ENCODE measurements around the gene MAGEA8. TPM values are rescaled to one million over a fixed set of nuclear protein-coding genes. Genes with fewer than 3 reads are reported as not detected.

The MAGEA8 gene, protein sequence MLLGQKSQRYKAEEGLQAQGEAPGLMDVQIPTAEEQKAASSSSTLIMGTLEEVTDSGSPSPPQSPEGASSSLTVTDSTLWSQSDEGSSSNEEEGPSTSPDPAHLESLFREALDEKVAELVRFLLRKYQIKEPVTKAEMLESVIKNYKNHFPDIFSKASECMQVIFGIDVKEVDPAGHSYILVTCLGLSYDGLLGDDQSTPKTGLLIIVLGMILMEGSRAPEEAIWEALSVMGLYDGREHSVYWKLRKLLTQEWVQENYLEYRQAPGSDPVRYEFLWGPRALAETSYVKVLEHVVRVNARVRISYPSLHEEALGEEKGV
- total RNA-seq, result not detected in 2 replicates

DNA sequence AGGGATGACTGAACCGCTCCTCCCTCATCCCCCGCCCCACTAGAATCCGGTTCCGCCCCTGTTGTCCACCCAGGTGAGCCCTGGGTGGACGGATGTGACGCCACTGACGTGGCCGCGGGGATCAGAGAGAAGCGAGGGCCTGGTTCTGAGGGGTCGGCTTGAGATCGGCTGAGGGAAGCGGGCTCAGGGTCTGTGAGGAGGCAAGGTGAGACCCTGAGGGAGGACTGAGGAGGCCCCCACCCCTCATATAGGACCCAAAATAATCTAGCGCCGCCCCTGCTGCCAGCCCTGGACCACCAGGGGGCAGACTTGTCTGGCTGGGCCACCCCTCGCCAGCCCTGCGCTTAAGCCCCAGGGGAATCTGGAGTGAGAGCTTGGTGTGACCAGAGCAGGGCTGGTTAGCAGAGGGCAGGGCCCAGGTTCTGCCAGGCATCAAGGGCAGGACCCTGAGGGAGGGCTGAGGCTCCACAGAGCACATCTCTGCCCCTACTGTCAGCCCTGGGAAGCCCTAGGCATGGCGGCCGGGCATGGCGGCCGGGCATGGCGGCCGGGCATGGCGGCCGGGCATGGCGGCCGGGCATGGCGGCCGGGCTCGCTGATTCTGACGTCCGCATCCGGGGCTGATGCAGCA is at the start of gene MAGEA8:
MAGEA8 (plus strand) TSS at position 103 of the 631 bp plus-strand sequence. CDS start 3,090 bp downstream, outside the sequence.

DNA sequence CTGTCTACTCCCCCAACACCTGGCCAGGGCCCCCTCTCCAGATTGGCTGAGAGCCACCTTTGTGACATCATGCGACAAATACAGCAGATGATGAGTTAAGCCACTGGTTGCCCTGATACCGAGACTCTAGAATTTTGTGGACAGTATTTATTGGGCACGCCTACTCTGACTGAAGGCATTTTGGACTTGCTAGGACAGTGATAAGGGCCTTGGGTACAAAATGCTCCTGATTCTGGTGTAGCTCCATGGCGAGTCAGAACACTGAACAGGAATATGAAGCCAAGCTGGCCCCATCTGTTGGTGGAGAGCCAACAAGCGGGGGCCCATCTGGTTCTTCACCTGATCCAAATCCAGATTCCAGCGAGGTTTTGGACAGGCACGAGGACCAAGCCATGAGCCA is 48.4 kb downstream of the MAGEA8 start, which contains the start of gene HSFX4:
HSFX4 (plus strand) TSS at position 174 of the 400 bp plus-strand sequence; CDS start at position 246, 72 bp downstream.

Other genes starting within 250 kb of the MAGEA8 start
- gene TMEM185A, start 249.4 kb upstream of the MAGEA8 start, total RNA-seq, result 12.8 and 21.4 TPM in 2 replicates
- not detected in 2 replicates for gene MAGEA11, start 169.1 kb upstream of the MAGEA8 start, total RNA-seq
- gene HSFX1, start 107.1 kb upstream of the MAGEA8 start, total RNA-seq, result 0.38 and 0.85 TPM in 2 replicates
- gene MAGEA9, start 99.3 kb upstream of the MAGEA8 start, total RNA-seq, result not detected in 2 replicates
- gene HSFX4, start 48.4 kb downstream of the MAGEA8 start, total RNA-seq, result not detected in 2 replicates
- gene EOLA2, start 57.3 kb downstream of the MAGEA8 start, total RNA-seq, result 16.9 and 29.1 TPM in 2 replicates